Keratinocyte (primary cell): ENCODE measurements around the gene TOP1. TPM values are rescaled to one million over a fixed set of nuclear protein-coding genes. Genes with fewer than 3 reads are reported as not detected.
"Not testable (repeated sequence)": the region's sequence is repeated elsewhere in the genome, so short reads cannot be mapped to it uniquely, and the experiment has no call there.

Experiments used
- DNase-seq: peaks from one replicate; pipeline ENCODE4 v3.0.0-alpha.2; 2011; ENCODE audit warnings: low read depth, missing footprints, low spot score
- FAIRE-seq: peaks from 2 replicates; lab custom pipeline; 2011; peaks lifted over from hg19 to GRCh38; lab: Jason Lieb, UNC
- H2AFZ ChIP-seq: 2 replicates; pipeline ENCODE4 v1.6.0; 2012; ENCODE audit warnings: low read length, control low read depth, inconsistent platforms; ENCODE audit not compliant: control insufficient read depth
- H3K27ac ChIP-seq: 2 replicates; pipeline ENCODE4 v1.5.1; 2011; ENCODE audit warnings: low read length; ENCODE audit not compliant: control insufficient read depth, insufficient read depth
- H3K27me3 ChIP-seq: 3 replicates; pipeline ENCODE4 v1.6.0; 2011; ENCODE audit warnings: low read length; ENCODE audit not compliant: control insufficient read depth, insufficient read depth; ENCODE audit errors: extremely low read depth
- H3K36me3 ChIP-seq, 2 experiments: 2 replicates in 1 of 2; 3 replicates in 1 of 2; pipeline ENCODE4 v1.5.1; 2011; ENCODE audit warnings: low read length in 2 of 2, mild to moderate bottlenecking in 1 of 2; ENCODE audit not compliant: control insufficient read depth in 2 of 2, insufficient read depth in 2 of 2; ENCODE audit errors: extremely low read depth in 1 of 2
- H3K4me1 ChIP-seq: 3 replicates; pipeline ENCODE4 v1.5.1; 2011; ENCODE audit warnings: low read length; ENCODE audit not compliant: control insufficient read depth, insufficient read depth; ENCODE audit errors: extremely low read depth
- H3K4me2 ChIP-seq: 3 replicates; pipeline ENCODE4 v1.6.0; 2011; ENCODE audit warnings: low read depth, low read length; ENCODE audit not compliant: control insufficient read depth, insufficient read depth; ENCODE audit errors: extremely low read depth
- H3K4me3 ChIP-seq, 3 experiments: fragments of 200-600 bp in 1 of 3; sonication (generic) in 1 of 3; 2 replicates in 2 of 3; 3 replicates in 1 of 3; pipeline ENCODE4 v1.5.1; 2011 to 2016; ENCODE audit warnings: low read length in 3 of 3, mild to moderate bottlenecking in 3 of 3, control low read depth in 2 of 3, inconsistent platforms in 1 of 3, low read depth in 1 of 3, mixed read lengths in 1 of 3, mixed run types in 1 of 3, moderate library complexity in 1 of 3; ENCODE audit not compliant: control insufficient read depth in 2 of 3, insufficient read depth in 2 of 3; ENCODE audit errors: extremely low read depth in 1 of 3
- H3K79me2 ChIP-seq: 2 replicates; pipeline ENCODE4 v1.6.0; 2012; ENCODE audit warnings: low read length; ENCODE audit not compliant: control insufficient read depth, insufficient read depth
- H3K9ac ChIP-seq: 3 replicates; pipeline ENCODE4 v1.6.0; 2011; ENCODE audit warnings: low read length; ENCODE audit not compliant: control insufficient read depth, insufficient read depth; ENCODE audit errors: extremely low read depth
- H3K9me1 ChIP-seq: 3 replicates; pipeline ENCODE4 v1.6.0; 2011; ENCODE audit warnings: low read length; ENCODE audit not compliant: control insufficient read depth, insufficient read depth; ENCODE audit errors: extremely low read depth
- H3K9me3 ChIP-seq: 2 replicates; pipeline ENCODE4 v1.5.1; 2012; ENCODE audit warnings: low read depth, low read length; ENCODE audit not compliant: control insufficient read depth
- H4K20me1 ChIP-seq: 3 replicates; pipeline ENCODE4 v1.6.0; 2011; ENCODE audit warnings: low read length; ENCODE audit not compliant: control insufficient read depth, insufficient read depth; ENCODE audit errors: extremely low read depth
- CTCF ChIP-seq, 3 experiments: IDR thresholded peaks in 1 of 3; conservative IDR thresholded peaks in 1 of 3; optimal IDR thresholded peaks in 1 of 3; 2 replicates in 2 of 3; 3 replicates in 1 of 3; pipeline versions ENCODE3 to v1.5.1; 2011; ENCODE audit warnings: low read length in 3 of 3, mild to moderate bottlenecking in 3 of 3, moderate library complexity in 2 of 3, control low read depth in 1 of 3, inconsistent platforms in 1 of 3; ENCODE audit not compliant: insufficient read depth in 2 of 3; ENCODE audit errors: extremely low read depth in 1 of 3
- EZH2 ChIP-seq: IDR thresholded peaks from one replicate; pipeline ENCODE4 v1.6.1; 2012; ENCODE audit warnings: inconsistent platforms, mild to moderate bottlenecking, low read length, moderate library complexity
- dilution Hi-C: fragments of 300-500 bp; cut with MboI; formaldehyde crosslinking; loops from one replicate; pipeline ENCODE4 v1.7.0; 2020; ENCODE audit warnings: low sequenced_read_pairs; ENCODE audit not compliant: extremely low pct_ligation_motif_present
- polyA plus RNA-seq, 5 experiments: library from polyadenylated mRNA; depleted of rRNA in 3 of 5; stranded (reverse) in 3 of 5; stranded (forward) in 1 of 5; unstranded in 1 of 5; fragments of >200 nt; gene quantifications; 1 replicate in 1 of 5; 2 replicates in 3 of 5; 3 replicates in 1 of 5; pipeline versions ENCODE4 v1.2.1 to v1.2.3, GENCODE V29; 2011 to 2012; ENCODE audit warnings: missing spikeins in 2 of 5, low read depth in 1 of 5, low replicate concordance in 1 of 5

Gene TOP1
- polyA plus RNA-seq, 1 donor (not counting 4 experiments of a cell fraction or from before 2014, with no cell fraction given), result 25.2 TPM

GRCh38 chr20:41131594-41132387, 103.2 kb downstream of the TOP1 start:
- FAIRE-seq, result no peak
- peaks cover 30% of the 10 kb centered on the region for H3K4me1 ChIP-seq
- no peak for DNase-seq

GRCh38 chr20:41132388-41132775, 103.8 kb downstream of the TOP1 start:
- peaks cover 30% of the 10 kb centered on the region for H3K4me1 ChIP-seq
- H3K4me3 ChIP-seq, H3K4me2 ChIP-seq, DNase-seq, H2AFZ ChIP-seq, H3K27ac ChIP-seq, H3K27me3 ChIP-seq, H3K9me3 ChIP-seq, H3K9ac ChIP-seq, H3K9me1 ChIP-seq, H4K20me1 ChIP-seq, dilution Hi-C loops, FAIRE-seq, H3K36me3 ChIP-seq, H3K79me2 ChIP-seq: not testable (repeated sequence)

More at GRCh38 chr20:41131594-41132387, 103.2 kb downstream of the TOP1 start:
- dilution Hi-C loops, result no loop called here
- TF ChIP-seq CTCF (optimal IDR thresholded peaks at IDR 0.05 in 1 of 3, IDR thresholded peaks at IDR 0.05 in 1 of 3, conservative IDR thresholded peaks at IDR 0.05 in 1 of 3; ENCODE audit: extremely low read depth in 1 of 3, insufficient read depth in 2 of 3, low read length in 3 of 3), result no peak
- no peak for TF ChIP-seq EZH2
- no peak overlapping the region for H3K4me2 ChIP-seq
- no peaks in the 10 kb centered on the region for H4K20me1 ChIP-seq
- no peak overlapping the region for H3K4me3 ChIP-seq
- peaks cover under 1 to 2% of the 10 kb centered on the region in 2 experiments for H3K36me3 ChIP-seq
- no peak overlapping the region for H2AFZ ChIP-seq
- no peaks in the 10 kb centered on the region for H3K9me3 ChIP-seq
- H3K9ac ChIP-seq, result no peak overlapping the region
- H3K27me3 ChIP-seq, result no peaks in the 10 kb centered on the region
- H3K9me1 ChIP-seq, result no peaks in the 10 kb centered on the region
- no peak overlapping the region for H3K27ac ChIP-seq
- no peaks in the 10 kb centered on the region for H3K79me2 ChIP-seq
